NCI-H1092 (cell line): ENCODE measurements around the gene LIMCH1.

ENCODE experiments used
- DNase-seq: peaks from one replicate; lab custom pipeline; 2025; lab: John Stamatoyannopoulos, UW

The LIMCH1 gene

DNA sequence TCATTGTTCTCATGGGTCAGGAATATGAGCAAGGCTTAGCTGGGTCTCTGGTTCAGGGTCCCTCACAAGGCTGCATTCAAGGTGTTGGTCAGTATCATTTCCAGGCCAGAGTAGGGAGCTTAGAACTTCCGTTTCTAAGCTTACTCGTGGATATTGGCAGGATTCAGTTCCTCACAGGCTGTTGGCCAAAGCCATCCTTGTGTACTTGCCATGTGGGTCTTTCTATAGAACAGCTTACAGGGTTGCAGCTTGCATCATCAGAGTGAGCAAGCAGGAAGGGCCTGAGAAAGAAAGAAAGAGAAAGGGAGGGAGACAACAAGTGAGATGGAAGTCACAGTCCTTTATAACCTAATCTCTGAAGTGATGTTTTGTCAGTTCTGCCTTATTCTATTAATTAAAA lies 5.1 kb upstream of the LIMCH1 start:
- DNase-seq = no peak

DNA sequence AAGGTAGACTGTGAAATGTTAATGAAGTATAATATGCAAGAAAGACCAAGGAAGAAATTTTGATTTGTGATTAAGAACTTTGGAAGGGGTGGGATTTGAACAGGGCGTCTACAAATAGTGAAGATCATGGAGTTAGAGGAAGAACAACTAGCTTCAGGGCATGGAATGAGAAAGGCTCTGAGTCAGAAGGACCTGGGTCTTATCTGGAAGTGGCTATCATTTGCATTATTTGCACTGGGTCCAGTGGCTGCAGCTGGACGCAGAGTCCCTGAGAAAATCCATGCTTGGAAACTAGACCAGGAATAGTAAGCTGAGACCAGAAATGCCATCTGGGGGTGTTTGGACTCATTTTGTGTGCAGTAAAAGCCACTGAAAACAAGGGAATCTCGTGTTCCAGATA lies 4.3 kb upstream of the LIMCH1 start:
- no peak for DNase-seq

DNA sequence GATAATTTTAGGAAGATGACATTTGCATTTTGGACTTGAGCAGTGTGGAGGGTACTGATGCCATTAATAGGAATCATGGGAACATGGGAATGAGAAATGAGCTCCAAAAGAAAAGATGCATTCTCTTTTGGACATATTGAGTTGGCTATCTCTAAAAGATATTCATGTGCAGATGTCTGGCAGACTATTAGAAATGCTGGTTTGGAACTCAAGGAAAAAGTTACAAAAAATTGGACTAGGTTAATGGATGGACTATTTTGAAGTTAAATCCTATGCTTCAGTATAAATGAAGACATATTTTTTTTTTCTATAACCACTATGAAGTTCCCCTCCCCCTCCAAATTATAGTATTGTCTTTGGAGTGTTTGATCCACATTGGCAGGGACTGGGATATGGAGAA lies 3.6 kb upstream of the LIMCH1 start:
- no peak for DNase-seq

DNA sequence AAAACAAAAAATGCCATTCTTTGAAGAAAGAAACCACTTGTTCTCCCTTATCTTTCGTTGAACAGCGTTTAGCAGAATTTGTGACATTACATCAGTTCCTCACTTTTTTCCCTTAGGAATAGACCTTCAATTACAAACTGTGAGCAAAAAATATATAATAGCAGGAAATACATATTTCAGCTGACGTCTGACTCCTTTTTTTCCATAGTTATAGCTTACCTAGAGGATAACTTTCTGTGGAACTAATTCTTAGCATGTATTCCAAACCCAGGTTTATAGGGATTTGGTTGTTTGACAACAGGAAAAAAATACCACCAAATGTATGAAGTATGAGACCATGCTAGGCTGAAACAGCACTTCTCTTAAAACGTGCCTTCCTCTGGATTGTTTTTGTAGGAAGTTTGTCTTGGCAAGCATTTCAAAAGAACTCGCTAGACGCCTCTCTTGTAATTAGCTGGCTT lies 2.0 kb upstream of the LIMCH1 start:
- no peak for DNase-seq

GRCh38 chr4:41537292-41537890 lies 566 bp upstream of the LIMCH1 start:
- no peak for DNase-seq

GRCh38 chr4:41538887-41539498 lies 1.0 kb downstream of the LIMCH1 start:
- no peak for DNase-seq

- DNase-seq = no peak
Observed at GRCh38 chr4:41539711-41540110, 1.8 kb downstream of the LIMCH1 start.

DNA sequence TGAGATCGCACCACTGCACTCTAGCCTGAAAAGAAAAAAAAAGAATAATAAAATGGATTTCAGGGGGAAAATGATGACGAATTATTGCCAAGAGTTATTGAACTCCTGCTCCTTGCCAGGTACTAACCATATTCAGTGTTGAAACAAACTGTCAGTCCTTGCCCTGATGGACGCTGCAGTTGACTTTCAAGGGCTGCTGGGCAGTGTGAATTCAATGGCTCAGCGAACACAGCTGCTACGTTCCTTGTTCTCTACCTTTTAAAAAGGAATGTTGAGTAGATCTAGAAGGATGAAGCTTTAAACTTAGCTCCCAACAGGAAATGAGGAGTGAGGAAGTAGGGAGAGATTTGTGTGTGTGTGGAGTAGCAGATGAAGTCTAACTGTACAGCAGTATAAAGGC lies 2.7 kb downstream of the LIMCH1 start:
- DNase-seq = no peak

DNA sequence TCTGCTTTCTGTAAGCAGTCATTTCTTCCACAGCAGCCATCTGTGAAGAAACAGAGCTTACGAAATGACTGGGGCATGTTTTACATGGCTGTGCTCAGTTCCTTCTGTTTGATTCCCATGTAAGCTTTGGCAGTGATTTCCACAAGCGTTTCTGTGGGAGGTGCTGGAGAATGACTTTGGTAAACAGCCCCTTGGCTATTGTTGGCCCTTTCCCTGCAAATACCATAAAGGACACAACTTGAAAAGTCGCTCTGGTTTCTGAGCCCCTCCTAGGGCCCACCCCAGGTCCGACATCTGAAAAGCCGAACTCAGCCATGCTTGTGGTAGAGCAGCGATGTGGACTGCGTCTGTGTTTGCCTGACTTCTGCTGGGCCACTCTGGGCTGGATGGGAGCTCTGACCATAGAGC lies 3.7 kb downstream of the LIMCH1 start:
- DNase-seq = no peak

- no peak for DNase-seq
Observed at GRCh38 chr4:41542526-41543275, 4.7 kb downstream of the LIMCH1 start.

DNA sequence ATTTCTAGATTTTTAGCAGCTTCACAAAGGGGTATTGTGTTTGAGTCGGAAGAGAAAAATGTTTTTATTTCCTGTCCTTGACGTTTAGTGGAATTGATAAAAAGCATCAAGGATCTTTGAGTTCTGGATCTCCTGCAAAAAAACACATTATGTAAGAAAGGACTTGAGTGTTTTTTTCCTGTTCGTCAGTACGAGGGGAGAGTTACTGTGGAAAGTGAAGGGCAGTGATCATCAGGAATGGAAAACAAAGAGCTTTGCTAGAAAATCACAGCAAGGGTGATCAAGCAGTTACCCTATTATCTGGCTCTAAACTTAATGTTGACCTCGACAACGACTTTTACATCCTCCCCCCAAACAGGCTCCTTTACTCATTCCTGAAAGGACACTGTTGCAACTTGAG lies 7.3 kb downstream of the LIMCH1 start:
- no peak for DNase-seq

DNA sequence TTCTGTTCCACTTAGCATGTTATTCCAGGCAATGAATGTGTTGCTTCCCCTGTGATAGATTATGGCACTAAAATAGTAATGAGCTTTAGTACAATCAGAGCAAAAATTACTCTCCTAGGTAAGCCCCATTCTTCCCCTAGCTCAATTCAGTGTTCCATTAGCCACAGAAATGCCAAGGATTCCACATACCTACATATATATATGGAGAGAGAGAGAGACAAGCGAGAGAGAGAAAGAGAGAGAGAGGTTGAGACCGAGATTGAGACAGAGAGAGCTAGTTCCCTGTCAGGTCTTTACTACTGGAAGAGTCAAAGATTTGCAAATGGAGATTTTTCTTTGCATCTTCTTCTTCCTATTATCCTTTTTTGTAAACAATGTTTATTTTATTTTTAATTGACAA lies 8.7 kb downstream of the LIMCH1 start:
- no peak for DNase-seq

DNA sequence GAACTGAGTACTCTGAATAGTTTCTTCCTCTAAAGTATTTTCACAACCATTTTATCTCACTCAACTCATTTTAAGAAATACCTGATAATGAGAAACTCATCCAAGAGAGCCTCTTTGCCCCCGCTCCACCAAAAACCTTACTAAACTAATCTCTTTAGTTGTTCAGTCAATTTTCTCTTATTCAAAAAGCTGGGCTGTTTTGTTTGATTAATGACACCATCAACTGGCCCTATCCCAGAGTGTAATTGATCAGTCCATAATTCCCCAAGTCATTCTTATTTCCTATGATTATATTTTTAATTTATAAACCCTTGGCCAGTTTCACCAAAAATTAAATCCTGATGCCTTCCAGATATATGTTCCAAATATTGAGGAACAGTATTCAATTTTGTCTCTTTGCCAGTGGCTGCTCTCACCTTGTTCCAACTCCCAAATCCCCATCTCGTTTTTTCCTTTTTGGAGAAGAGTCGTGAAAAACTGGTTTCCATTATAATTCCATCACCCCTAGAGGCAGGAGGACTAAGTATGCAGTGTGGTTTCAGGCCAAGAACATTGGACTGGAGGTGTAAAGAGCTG lies 10.4 kb downstream of the LIMCH1 start:
- no peak for DNase-seq

DNA sequence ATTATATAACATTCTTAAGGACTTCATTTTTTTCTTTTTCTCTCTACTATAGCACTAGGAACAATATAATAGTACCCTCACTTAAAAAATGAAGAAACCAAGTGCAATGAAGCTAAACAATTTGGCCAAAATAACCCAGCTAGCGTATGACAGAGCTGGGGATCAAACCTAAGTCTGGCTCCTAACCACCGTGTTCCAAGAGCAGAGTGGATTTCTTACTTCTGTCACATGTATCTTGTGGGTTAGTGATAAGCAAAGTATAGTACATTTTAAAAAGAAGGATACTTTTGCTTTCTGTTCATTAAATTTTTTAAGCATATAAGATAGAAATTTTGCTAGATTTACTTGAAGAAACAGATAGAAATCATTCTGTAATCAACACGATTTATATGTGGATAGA lies 11.5 kb downstream of the LIMCH1 start:
- no peak for DNase-seq

DNA sequence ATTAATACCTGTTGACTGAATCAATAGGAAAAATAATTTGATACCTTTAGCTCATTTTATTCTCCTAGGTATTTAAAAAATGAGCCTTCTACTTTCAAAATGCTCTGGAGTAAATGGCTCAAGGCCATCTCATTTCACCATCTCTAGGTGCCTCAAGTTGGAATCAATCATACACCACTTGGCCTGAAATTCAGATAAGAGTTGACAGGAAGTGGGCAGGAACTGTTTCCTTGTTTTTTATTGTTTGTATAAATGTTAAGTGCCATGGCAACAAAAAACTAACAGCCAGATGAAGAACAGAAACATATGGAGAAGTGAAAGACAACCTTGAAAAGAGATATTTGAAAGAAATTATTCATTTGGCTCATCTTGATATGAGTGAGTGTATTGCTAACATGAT lies 12.4 kb downstream of the LIMCH1 start:
- no peak for DNase-seq

- no peak for DNase-seq
Observed at GRCh38 chr4:41551536-41551935, 13.6 kb downstream of the LIMCH1 start.

DNA sequence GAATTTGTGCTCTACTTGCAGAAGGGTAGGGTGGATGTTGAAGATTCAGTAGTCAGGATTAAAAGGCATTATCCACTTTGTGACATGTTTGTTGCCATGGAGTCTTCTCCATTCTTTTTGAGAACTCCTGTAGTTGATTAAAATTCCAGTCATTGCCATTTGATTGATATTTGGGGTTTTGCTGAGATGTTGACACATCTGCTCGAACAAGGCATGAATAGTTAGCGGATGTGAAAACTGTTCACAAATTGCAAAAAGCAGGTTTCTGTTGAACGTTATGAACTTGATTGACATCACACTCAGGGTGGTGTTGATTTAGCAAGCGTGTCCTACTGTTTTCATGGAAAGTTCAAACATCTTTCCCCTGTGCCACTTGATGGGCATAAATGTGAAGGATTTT lies 16.9 kb downstream of the LIMCH1 start:
- no peak for DNase-seq

DNA sequence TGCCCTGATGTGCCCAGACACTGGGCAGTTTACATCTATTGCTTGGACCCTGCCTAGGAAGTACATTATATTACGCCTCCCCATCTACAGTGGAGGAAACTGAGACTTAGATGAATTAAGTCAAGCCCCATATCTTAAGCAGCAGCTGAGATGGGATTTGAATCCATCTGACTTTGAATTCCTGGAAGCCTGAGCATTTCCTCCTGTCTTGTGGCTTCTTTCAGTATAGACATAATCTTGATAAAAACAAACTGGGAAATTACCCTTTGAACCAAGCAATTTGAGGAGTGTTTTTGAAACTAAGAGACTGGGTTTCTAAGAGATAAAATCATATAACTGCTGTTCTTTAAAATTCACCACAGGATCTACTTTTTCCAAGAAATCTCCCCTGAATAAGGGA lies 18.6 kb downstream of the LIMCH1 start:
- no peak for DNase-seq

DNA sequence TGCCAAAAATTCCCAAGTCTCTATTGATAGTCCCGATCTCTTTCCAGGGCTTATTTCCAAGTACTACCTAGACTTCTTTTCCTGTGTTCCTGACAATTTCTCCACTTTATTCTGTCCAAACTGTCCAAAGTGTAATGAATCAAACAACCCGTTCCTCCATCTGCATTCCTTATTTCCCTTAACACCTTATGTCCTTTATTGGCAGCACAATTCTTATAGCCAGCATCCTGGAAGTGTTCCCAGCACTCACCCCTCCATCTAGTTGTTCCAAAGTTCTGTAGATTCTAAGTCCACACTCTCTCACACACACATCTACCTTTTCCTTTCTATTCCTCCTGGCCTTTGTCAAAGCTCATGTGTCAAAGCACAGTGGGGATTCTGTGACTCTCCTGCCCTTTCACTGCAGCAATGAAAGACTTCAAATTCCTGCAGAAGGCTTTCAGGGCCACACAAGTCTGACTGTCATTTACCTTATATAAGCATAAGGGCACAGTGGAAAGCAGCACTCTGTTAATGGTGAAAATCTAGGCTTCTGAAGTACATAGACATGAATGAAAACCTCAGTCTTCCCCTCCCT lies 22.1 kb downstream of the LIMCH1 start:
- DNase-seq = no peak

GRCh38 chr4:41561244-41561643 lies 23.3 kb downstream of the LIMCH1 start:
- no peak for DNase-seq

DNA sequence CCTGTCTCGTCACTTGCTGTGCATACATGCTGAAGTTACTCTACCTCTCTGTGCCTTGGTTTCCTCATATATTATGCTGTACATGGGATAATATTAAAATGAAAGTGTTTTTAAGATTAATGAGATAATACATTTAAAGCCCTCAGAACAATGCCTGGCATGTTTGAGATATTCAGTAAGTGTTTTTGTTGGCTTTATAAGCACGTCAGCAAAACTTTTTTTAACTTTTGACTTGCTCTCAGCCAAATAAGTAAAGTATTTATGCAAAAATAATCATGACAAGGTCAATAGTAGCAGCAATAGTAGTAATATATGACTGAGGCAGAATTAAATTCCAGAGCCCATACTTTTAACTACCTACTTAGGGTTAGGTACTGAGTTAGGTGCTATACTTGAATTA lies 29.2 kb downstream of the LIMCH1 start:
- no peak for DNase-seq

DNA sequence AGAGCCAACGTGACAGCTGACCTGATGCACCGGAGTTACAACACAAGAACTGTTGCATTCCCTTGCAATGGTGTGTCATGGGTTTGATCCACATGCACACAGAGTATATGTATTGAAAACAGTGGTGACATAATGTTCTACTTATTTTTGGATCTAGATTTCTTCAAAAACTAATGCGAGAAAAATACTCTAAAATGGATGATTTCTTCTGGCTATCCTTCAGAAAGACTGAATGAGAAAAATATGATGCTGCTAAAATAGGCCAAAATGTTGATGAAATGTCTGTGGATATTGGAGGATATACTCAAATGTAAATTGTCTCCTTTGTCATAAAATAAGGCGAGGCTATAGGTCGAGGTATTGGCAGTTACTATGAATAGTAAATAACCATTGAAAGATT lies 30.4 kb downstream of the LIMCH1 start:
- no peak for DNase-seq

- DNase-seq = no peak
Observed at GRCh38 chr4:41569961-41570360, 32.0 kb downstream of the LIMCH1 start.
